LNCAP (cell line): Measurements from ENCODE around the gene ESF1.

Source experiments
- TF ChIP-seq, protein P1 (sequence below): fragments of 450-650 bp; IDR thresholded peaks from 2 replicates; pipeline ENCODE4 v1.5.1; 2017; ENCODE audit warnings: mild to moderate bottlenecking

ESF1 gene

DNA sequence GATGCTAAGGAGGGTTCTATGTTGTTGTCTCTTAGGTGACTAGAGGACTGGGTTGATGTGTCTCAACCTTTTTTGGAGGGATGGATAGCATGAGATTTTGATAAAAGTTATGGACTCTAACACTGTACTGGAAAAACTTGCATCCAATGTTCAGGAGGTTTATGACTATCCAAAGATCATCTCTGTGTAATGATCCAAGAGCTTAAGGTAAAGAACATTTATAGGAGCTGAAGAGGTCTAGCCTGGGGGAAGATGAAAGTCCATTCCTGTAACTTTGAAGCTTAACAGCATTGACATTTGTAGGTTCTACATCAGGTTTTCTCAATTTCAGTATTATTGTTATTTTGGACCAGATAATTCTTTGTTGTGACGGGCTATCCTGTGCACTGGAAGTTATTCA, 48.9 kb downstream of the ESF1 start:
- TF ChIP-seq, protein P1, sequence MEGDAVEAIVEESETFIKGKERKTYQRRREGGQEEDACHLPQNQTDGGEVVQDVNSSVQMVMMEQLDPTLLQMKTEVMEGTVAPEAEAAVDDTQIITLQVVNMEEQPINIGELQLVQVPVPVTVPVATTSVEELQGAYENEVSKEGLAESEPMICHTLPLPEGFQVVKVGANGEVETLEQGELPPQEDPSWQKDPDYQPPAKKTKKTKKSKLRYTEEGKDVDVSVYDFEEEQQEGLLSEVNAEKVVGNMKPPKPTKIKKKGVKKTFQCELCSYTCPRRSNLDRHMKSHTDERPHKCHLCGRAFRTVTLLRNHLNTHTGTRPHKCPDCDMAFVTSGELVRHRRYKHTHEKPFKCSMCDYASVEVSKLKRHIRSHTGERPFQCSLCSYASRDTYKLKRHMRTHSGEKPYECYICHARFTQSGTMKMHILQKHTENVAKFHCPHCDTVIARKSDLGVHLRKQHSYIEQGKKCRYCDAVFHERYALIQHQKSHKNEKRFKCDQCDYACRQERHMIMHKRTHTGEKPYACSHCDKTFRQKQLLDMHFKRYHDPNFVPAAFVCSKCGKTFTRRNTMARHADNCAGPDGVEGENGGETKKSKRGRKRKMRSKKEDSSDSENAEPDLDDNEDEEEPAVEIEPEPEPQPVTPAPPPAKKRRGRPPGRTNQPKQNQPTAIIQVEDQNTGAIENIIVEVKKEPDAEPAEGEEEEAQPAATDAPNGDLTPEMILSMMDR, result no peak

DNA sequence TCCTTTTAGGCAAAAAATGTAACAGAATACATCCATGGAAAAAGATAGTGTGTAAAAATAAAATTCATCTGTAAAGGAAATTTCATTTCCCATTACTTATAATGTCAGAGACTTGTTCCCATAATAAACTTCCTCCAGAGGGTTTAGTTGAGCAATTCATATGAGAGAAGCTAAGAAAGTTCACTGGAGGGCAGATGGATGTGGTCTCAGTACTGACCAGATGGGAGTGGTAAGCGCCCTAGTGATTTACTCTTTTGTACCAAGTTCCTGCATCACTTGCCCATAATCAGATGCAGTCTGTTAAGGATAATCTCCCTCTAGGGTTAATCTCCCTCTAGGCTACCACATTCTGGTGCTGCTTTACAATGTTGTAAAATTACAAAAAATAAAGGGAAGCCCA, 61.7 kb downstream of the ESF1 start:
- TF ChIP-seq, protein P1, result no peak

DNA sequence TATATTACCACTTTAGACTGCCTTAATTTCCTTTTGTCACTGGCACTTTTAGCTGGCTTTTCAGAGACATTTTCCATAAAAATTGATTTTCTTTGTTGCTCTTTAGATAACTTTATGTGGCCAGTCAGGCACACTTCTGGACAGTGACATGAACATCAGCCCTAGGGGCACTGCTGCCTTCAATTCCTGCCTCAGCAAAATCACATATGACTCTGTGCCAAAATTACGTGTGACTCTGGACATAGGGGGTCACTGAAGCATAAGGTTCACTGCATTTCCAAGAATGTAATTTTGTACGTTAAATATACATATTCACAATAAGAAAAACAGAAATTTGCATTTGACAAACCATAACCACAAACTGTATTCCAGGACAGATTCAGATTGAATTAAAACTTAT, 66.5 kb downstream of the ESF1 start:
- TF ChIP-seq, protein P1, result no peak

DNA sequence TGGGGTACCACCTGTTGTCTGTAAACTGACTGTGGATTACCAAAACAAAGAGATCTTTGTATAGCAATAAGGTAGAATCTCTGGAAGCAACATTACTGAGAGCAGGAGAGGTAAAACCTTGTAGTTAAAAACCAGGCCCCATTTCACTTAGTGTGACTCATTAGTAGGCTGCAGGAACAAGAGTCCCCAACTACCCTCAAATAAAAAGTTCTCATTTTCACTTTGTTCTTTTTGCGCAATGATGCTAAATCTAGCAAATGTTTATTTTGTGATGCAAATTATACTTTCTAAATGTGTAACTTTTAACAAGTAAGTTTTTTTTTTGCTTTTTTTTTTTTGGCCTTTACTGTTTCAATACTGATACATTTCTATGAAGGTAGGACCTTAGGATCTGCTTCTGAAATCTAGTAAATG, 67.1 kb downstream of the ESF1 start:
- TF ChIP-seq, protein P1, result no peak

DNA sequence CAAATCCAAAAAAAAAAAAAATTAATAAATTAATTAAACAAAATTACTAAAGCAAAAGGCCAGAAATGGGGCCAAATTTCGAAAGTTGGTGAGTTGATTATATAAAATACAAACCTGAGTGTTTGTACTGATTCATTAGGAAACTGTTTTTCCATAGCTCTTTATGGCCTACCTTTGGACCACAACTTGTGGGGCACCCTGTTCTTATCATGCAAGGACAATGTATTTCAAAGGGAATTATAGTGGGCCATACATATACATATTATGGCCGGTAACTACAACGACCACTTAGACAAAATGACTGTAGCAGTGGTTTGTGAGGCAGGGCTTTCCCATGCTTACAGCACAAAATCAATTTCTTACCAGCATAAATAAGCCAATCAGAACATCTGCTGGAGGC, 69.5 kb downstream of the ESF1 start:
- TF ChIP-seq, protein P1, result no peak

DNA sequence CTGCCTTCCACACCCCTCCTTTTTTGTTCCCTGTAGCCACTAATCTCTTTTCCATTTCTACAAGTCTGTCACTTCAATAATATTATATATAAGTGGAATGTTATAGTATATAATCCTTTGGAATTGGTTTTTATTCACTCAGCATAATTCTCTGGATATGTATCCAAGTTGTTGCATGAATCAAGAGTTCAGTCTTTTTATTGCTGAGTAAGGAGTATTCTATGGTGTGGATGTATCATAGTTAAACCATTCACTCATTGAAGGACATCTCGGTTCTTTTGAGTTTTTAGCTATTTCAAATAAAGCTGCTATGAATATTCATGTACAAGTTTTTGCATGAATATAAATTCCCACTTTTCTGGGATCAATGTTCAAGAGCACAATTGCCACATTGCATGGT, 76.5 kb downstream of the ESF1 start:
- TF ChIP-seq, protein P1, result no peak

DNA sequence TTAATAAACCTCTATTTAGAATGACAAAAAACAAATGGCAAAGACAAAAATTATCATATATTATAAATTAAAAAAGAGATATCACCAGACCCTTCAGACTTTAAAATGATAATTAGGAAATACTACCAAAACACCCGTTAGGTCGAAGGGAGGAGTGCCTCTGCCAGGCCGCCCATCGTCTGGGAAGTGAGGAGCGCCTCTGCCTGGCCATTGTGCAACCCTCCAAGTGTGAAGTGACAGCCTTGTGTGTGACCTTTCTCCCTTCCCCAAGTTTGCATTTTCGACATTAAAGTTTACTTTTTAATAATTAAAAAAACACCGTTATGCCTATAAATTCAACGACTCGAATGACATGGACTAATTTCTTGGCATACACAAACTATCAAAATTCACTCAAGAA, 81.5 kb downstream of the ESF1 start:
- TF ChIP-seq, protein P1, result no peak

DNA sequence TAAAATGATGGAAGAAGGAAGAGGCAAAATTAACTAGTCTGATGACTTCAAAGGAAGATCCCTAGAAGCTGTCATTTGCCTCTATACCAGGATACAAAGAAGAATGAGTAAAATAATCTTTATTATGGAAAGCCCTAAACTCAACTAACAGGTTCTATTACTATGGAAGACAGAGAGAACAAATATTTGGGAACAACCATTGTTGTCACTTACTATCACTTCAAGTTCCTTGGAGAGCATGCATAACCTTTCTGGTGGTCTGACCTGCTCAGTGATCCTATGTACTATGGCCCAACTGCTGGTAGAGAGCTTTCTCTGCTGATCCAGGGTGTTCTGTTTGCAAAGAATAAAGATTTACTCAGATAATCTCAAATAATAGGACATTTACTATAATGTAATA, 83.2 kb downstream of the ESF1 start:
- TF ChIP-seq, protein P1, result no peak
